PC-3 (cell line): ENCODE data around the gene AHCTF1.

ENCODE experiments used
- EZH2 ChIP-seq: fragments of 300-600 bp; sonication (generic); IDR thresholded peaks from one replicate; pipeline ENCODE4 v1.6.1; 2017; ENCODE audit warnings: antibody characterized with exemption, mild to moderate bottlenecking, low read length; ENCODE audit not compliant: unreplicated experiment
- EZH2phosphoT487 ChIP-seq: fragments of 300-600 bp; sonication (generic); IDR thresholded peaks from 2 replicates; pipeline ENCODE4 v1.6.1; 2018; ENCODE audit warnings: mild to moderate bottlenecking, antibody characterized with exemption, low read length, borderline replicate concordance
- TF ChIP-seq, protein P1 (sequence below): fragments of 300-600 bp; sonication (generic); conservative IDR thresholded peaks from 2 replicates; pipeline ENCODE4 v1.5.1; 2017; ENCODE audit warnings: antibody characterized with exemption, low read depth, mild to moderate bottlenecking, low read length

- TF ChIP-seq, protein P1, sequence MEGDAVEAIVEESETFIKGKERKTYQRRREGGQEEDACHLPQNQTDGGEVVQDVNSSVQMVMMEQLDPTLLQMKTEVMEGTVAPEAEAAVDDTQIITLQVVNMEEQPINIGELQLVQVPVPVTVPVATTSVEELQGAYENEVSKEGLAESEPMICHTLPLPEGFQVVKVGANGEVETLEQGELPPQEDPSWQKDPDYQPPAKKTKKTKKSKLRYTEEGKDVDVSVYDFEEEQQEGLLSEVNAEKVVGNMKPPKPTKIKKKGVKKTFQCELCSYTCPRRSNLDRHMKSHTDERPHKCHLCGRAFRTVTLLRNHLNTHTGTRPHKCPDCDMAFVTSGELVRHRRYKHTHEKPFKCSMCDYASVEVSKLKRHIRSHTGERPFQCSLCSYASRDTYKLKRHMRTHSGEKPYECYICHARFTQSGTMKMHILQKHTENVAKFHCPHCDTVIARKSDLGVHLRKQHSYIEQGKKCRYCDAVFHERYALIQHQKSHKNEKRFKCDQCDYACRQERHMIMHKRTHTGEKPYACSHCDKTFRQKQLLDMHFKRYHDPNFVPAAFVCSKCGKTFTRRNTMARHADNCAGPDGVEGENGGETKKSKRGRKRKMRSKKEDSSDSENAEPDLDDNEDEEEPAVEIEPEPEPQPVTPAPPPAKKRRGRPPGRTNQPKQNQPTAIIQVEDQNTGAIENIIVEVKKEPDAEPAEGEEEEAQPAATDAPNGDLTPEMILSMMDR, result no peak
- TF ChIP-seq EZH2 (no peak), EZH2phosphoT487 (no peak)
Measured at GRCh38 chr1:246838118-246838456, 93.7 kb downstream of the AHCTF1 start.
